K562 (cell line): Measurements from ENCODE around the gene PLEKHM2. TPM values are rescaled to one million over a fixed set of nuclear protein-coding genes. Genes with fewer than 3 reads are reported as not detected.
A peak's percentile ranks its signal among the peaks of the same experiment; 100 is the strongest.

ENCODE experiments used
- ATAC-seq: fragments of 200-7000 bp; cut with Tn5 transposase; 3 replicates; pipeline ENCODE4 v1.9.1; 2020; ENCODE audit warnings: moderate library complexity
- BruUV-seq: library from RNA; stranded (reverse); fragments of 400-500 nt; replicated peaks from 2 replicates; lab custom pipeline; 2021; lab: Mats Ljungman, UMichigan
- CTCF ChIA-PET: fragments of 300-600 bp; formaldehyde crosslinking; extraction: SDS; loops from one replicate; lab custom pipeline; 2021; ENCODE audit warnings: low intra/inter-chr PET ratio; lab: Yijun Ruan, JAX
- POLR2A ChIA-PET: fragments of 300-600, 350-650 bp; sonication (Branson Sonifier 250); formaldehyde crosslinking; extraction: SDS; loops from one replicate; lab custom pipeline; 2021; ENCODE audit warnings: antibody characterized with exemption, inconsistent platforms; lab: Yijun Ruan, JAX
- DNase-seq, 4 experiments: peaks; one replicate each; pipeline versions ENCODE4 v3.0.0 to v3.0.0-alpha.2; 2011 to 2018; ENCODE audit warnings: low spot score in 3 of 4, mixed read lengths in 3 of 4; ENCODE audit errors: extremely low read depth in 1 of 4
- FAIRE-seq: peaks from 2 replicates; lab custom pipeline; 2011; peaks lifted over from hg19 to GRCh38; lab: Jason Lieb, UNC
- H2AFZ ChIP-seq: 2 replicates; pipeline ENCODE4 v1.6.0; 2011; ENCODE audit warnings: low read depth, low read length, control low read depth, inconsistent platforms
- H3K27ac ChIP-seq: fragments of 200-600 bp; 3 replicates; pipeline ENCODE4 v1.8.0; 2011; ENCODE audit warnings: low read depth, mild to moderate bottlenecking, control low read depth, inconsistent platforms, low read length, moderate library complexity, mixed read lengths; ENCODE audit errors: extremely low read depth
- H3K27me3 ChIP-seq, 2 experiments: fragments of 300-600 bp in 1 of 2; 2 replicates in 1 of 2; 3 replicates in 1 of 2; pipeline versions ENCODE4 v1.6.0 to v1.8.0; 2011; ENCODE audit warnings: inconsistent platforms in 2 of 2, low read length in 2 of 2, mild to moderate bottlenecking in 1 of 2, mixed read lengths in 1 of 2, moderate library complexity in 1 of 2; ENCODE audit not compliant: control insufficient read depth in 2 of 2, insufficient read depth in 2 of 2
- H3K36me3 ChIP-seq: fragments of 300-600 bp; 3 replicates; pipeline ENCODE4 v1.8.0; 2011; ENCODE audit warnings: mild to moderate bottlenecking, low read length, inconsistent platforms; ENCODE audit not compliant: control insufficient read depth, insufficient read depth
- H3K4me1 ChIP-seq, 2 experiments: fragments of 200-600 bp in 1 of 2; replicated peaks in 1 of 2; 2 replicates in 1 of 2; 3 replicates in 1 of 2; pipeline versions ENCODE4 v1.5.1 to v1.8.0; 2011; ENCODE audit warnings: inconsistent platforms in 2 of 2, low read length in 2 of 2, mild to moderate bottlenecking in 1 of 2, mixed read lengths in 1 of 2, moderate library complexity in 1 of 2; ENCODE audit not compliant: control insufficient read depth in 2 of 2, insufficient read depth in 2 of 2
- H3K4me2 ChIP-seq: 2 replicates; pipeline ENCODE4 v1.6.1; 2011; ENCODE audit warnings: low read length, control low read depth, inconsistent platforms, mixed read lengths; ENCODE audit not compliant: insufficient read depth
- H3K4me3 ChIP-seq: fragments of 200-600 bp; sonication (generic), shearing (Covaris generic); 2 replicates; pipeline ENCODE4 v1.5.1; 2016; ENCODE audit warnings: control low read depth, inconsistent platforms
- H3K79me2 ChIP-seq: fragments of 200-600 bp; 3 replicates; pipeline ENCODE4 v1.8.0; 2011; ENCODE audit warnings: low read length, inconsistent platforms; ENCODE audit not compliant: control insufficient read depth, insufficient read depth
- H3K9ac ChIP-seq, 2 experiments: 2 replicates each; pipeline versions ENCODE4 v1.6.0 to v1.6.1; 2011; ENCODE audit warnings: low read depth in 2 of 2, low read length in 2 of 2, control low read depth in 1 of 2, inconsistent platforms in 1 of 2, mild to moderate bottlenecking in 1 of 2, mixed read lengths in 1 of 2; ENCODE audit not compliant: insufficient read depth in 1 of 2
- H3K9me1 ChIP-seq: one replicate; pipeline ENCODE4 v1.6.0; 2011; ENCODE audit warnings: inconsistent platforms, mild to moderate bottlenecking, low read length, moderate library complexity; ENCODE audit not compliant: control insufficient read depth, insufficient read depth
- H3K9me3 ChIP-seq: replicated peaks from 2 replicates; pipeline ENCODE4 v1.5.1; 2011; ENCODE audit warnings: low read depth, low read length, inconsistent platforms; ENCODE audit not compliant: control insufficient read depth, insufficient read depth
- H4K20me1 ChIP-seq: replicated peaks from 2 replicates; pipeline ENCODE4 v1.6.1; 2011; ENCODE audit warnings: low read length, inconsistent platforms, mixed read lengths; ENCODE audit not compliant: control insufficient read depth, insufficient read depth
- PHF20 ChIP-seq: fragments of 450-650 bp; IDR thresholded peaks from 2 replicates; pipeline ENCODE4 v1.6.1; 2018; ENCODE audit not compliant: partially characterized antibody
- PRDM10 ChIP-seq: fragments of 450-650 bp; IDR thresholded peaks from 2 replicates; pipeline ENCODE4 v1.6.1; 2018; ENCODE audit not compliant: partially characterized antibody
- ZBTB12 ChIP-seq: fragments of 250-450 bp; sonication (Bioruptor Pico); IDR thresholded peaks from 2 replicates; pipeline ENCODE4 v1.4.0; 2020
- ZNF584 ChIP-seq: fragments of 200-800 bp; sonication (Bioruptor generic); IDR thresholded peaks from 2 replicates; pipeline ENCODE4 v1.6.1; 2016; ENCODE audit warnings: low read depth, mild to moderate bottlenecking, missing genetic modification characterization, missing compliant biosample characterization
- in situ Hi-C: fragments of 300-500 bp; cut with MboI; formaldehyde crosslinking; loops from 4 replicates; pipeline ENCODE4 v1.15.0; 2018; ENCODE audit warnings: inconsistent platforms, mixed read lengths
- intact Hi-C: fragments of 100-400 bp; cut with micrococcal nuclease; formaldehyde crosslinking; loops from 2 replicates; pipeline ENCODE4 v1.14.2; 2022
- polyA plus RNA-seq, 8 experiments: library from polyadenylated mRNA; depleted of rRNA in 4 of 8; stranded (reverse) in 5 of 8; unstranded in 3 of 8; fragments of >200 nt; fragmentation: Nextera tagmentation in 2 of 8; fragmentation: Illumina TruSeq in 1 of 8; extraction: Ambion mirVana in 2 of 8; extraction: Trizol in 1 of 8; gene quantifications; 2 replicates each; pipeline versions ENCODE4 v1.2.1 to v1.2.3, GENCODE V29; 2011 to 2014; ENCODE audit warnings: inconsistent platforms in 1 of 8, missing spikeins in 1 of 8
- total RNA-seq, 7 experiments: library from RNA; depleted of rRNA in 6 of 7; stranded (reverse); fragments of >200 nt in 6 of 7; fragmentation: Illumina TruSeq in 2 of 7; extraction: Trizol in 2 of 7; gene quantifications; 2 replicates each; pipeline versions ENCODE4 v1.2.1 to v1.2.3, GENCODE V29; 2011 to 2021; ENCODE audit warnings: low replicate concordance in 1 of 7
- TF ChIP-seq, protein P1 (sequence below): fragments of 450-650 bp; conservative IDR thresholded peaks from 2 replicates; pipeline ENCODE4 v1.6.1; 2016; ENCODE audit warnings: missing genetic modification characterization, low read depth, mild to moderate bottlenecking, control low read depth, missing compliant biosample characterization

Gene PLEKHM2
- total and polyA plus RNA-seq, 9 of the 15 experiments (the other 6 are each of a cell fraction or from before 2014, with no cell fraction given): 0.27 to 63.7 (median 33.2) TPM

DNA sequence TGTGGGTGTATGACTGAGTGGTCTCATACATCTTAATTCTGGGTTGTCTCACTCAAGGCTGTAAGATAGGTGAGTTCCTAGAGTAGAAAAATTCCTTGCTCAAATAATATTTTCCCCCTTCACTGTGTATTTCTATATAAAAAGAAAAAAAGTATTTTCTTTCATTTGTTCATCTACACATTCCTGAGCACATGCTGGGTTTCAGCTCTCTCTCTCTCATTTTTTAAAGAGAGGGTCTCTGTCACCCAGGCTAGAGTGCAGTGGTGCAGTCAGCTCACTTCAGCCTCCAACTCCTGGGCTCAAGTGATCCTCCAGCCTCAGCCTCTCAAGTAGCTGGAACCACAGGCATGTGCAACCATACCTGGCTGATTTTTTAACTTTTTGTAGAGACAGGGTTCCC is 44.9 kb upstream of the PLEKHM2 start:
- Histone ChIP-seq H3K9me1 (no peaks in the 10 kb centered on the region), H3K27me3 (no peaks in the 10 kb centered on the region), H3K9me3 (no peaks in the 10 kb centered on the region), H3K4me1 (no peaks in the 10 kb centered on the region), H2AFZ (no peak overlapping the region), H3K27ac (no peak overlapping the region)
- in situ Hi-C loops: no loop called here
- no TSS peak for BruUV-seq
- CTCF ChIA-PET: no interaction called here
- TF ChIP-seq PHF20: no peak
- peak; percentile 70 for TF ChIP-seq PRDM10
- TF ChIP-seq, protein P1, sequence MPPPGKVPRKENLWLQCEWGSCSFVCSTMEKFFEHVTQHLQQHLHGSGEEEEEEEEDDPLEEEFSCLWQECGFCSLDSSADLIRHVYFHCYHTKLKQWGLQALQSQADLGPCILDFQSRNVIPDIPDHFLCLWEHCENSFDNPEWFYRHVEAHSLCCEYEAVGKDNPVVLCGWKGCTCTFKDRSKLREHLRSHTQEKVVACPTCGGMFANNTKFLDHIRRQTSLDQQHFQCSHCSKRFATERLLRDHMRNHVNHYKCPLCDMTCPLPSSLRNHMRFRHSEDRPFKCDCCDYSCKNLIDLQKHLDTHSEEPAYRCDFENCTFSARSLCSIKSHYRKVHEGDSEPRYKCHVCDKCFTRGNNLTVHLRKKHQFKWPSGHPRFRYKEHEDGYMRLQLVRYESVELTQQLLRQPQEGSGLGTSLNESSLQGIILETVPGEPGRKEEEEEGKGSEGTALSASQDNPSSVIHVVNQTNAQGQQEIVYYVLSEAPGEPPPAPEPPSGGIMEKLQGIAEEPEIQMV (tag): no peak
- no peak for TF ChIP-seq ZNF584 (CRISPR knock-in tag)
- no peak for TF ChIP-seq ZBTB12 (CRISPR knock-in tag)
- TF ChIP-seq, all 486 proteins: peak for 1
- FAIRE-seq (no peak), DNase-seq (no peak), ATAC-seq (no peak)
- Histone ChIP-seq H3K79me2 (peaks cover 6% of the 10 kb centered on the region; the same call in 2 of the 3 replicates), H3K4me3 (no peak overlapping the region), H4K20me1 (no peaks in the 10 kb centered on the region), H3K4me2 (no peak overlapping the region), H3K9ac (no peak overlapping the region), H3K36me3 (peaks cover 93% of the 10 kb centered on the region)
- POLR2A ChIA-PET: no interaction called here
- intact Hi-C loops: no loop called here
